GM18519 (cell line): ENCODE measurements around the gene EXOC3L1.

Experiments used
- ATAC-seq: cut with Tn5 transposase; IDR thresholded peaks from one replicate; pipeline ENCODE4 v1.9.1; 2021; ENCODE audit warnings: mild to moderate bottlenecking, moderate library complexity; ENCODE audit not compliant: unreplicated experiment, low FRiP score

The EXOC3L1 gene

DNA sequence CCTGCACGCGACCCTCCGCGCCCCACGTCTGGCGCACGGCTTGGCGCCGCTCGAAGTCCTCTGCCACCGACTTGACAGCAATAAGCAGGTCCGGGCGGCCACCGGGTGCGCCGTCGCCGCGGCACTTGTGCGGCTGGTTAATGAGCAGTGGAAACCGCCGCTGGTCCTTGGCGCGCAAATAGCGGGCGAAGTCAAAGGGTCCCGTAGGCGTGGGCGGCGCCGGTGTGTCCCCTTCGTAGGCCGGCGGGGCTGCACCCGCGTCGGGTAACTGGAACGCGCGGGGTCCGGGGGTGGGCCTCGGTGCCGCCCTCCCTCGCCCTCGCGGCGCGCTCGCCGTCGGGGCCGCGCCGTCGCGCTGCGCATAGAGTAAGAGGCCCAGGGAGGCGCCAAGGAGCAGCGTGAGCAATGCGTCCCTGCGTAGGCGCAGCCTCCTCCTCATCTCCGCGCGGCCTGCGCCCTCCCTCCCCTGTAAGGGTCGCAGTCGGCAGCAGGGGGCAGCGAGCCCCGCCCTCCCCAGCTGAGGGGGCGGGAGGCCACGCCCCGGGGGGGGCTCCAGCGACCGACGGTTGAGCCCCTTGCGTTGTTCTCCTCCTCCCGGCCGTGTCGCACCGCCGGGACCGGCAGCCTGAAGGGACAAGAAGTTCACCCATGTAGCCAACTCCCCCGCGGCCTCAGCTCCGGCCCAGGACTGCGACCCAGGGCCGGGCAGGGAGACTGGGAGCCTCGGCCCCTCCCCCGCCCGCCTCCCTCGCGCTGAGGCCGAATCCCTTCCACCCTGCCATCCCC, 39.7 kb downstream of the EXOC3L1 start:
- no peak for ATAC-seq

- no peak for ATAC-seq
These were observed 40.5 kb downstream of the EXOC3L1 start for GRCh38 chr16:67149276-67150046.

- ATAC-seq, result no peak
These were observed 41.2 kb downstream of the EXOC3L1 start for GRCh38 chr16:67148656-67149275.

- no peak for ATAC-seq
These were observed 41.7 kb downstream of the EXOC3L1 start for GRCh38 chr16:67148221-67148620.

DNA sequence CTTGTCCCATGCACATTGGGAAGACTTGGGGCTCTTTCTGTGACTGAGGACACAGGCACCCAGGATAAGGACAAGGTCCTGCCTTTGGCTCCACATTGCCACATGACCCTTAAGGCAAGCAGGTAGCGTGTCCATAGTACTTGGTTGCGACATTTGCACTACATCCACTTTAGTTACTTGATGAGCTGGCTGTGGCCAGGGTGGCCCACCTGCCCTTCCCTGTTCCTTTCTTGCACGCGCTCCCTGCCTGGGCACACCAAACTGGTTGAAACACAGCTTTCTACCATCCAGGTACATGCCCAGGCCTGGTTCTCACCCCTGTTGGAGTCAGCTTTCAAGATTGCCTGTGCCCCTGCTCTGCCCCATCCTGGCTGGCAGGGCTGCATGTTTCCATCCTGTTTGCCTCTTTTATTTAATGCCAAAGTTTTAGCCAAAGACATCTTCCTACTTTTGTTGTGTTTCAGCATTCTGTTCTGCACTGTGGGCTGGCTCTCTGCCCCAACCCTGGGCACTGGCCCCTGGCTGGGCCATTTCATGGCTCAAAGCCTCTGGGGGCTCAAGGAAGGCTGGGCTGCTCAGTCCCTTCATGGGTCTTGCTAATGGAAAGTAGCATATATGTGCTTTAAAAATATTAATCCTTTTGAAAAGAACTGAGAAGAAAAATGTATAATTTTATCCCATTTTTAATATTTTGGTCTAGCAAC, 42.3 kb downstream of the EXOC3L1 start:
- ATAC-seq, result no peak

GRCh38 chr16:67146523-67147357, 43.2 kb downstream of the EXOC3L1 start:
- no peak for ATAC-seq

DNA sequence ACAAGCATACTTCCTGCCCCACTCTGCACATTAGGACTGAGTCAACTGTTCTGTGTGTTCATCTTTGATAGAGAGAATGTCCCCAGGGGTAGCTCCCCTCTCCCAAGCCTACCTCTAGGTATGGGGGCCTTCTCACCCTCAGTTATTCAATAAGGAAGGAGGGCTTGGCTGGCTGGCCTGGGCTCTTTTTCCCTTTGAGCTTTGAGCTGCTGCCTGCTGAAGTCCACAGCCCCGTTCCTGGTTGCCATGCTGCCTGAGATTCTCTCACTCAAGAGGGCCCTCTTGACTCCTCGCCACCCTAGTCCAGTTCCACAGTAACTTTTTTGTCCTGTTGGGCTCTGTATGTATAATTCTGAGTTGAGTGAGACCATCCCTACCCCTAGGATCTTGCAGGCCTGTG, 44.2 kb downstream of the EXOC3L1 start:
- ATAC-seq, result no peak

- ATAC-seq, result no peak
These were observed 45.0 kb downstream of the EXOC3L1 start for GRCh38 chr16:67144943-67145342.

DNA sequence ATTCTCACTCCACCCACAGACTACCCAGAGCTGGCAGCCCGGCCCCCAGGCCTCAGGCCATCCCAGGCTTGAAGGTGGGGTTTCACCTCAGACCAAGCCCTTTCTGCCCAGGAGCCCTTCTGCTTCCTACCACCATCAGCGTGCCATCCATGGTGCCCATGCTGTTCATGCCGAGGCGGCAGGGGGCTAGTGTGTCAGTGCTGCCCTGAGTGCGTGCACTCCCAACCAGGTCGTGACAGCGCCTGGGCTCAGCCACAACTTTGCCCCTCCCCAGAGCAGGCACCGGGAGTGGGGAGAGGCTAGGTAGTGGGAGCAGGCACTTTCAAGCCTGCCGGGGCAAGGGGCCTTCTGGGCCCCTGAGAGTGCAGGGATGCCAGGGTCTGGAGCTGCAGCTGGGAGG, 47.6 kb downstream of the EXOC3L1 start:
- ATAC-seq, result no peak

DNA sequence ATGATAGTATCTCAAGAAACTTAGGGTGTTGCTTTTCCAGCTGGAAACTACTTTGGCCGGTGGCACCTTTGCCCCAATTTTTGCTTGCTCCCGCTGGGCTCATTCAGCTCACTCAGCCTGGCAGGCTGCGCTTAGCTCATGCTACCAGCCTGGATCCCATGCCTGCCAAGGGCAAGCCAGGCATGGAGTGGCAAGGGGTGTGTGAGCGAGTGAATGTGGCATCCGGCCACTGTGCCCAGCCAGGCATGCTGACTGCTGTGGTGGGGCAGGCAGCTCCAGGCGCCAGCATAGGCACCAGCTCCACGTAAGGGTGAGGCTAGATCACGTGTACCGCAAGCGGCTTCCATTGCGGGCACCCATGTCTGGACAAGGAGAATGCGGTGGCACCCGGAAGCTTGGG, 48.5 kb downstream of the EXOC3L1 start:
- ATAC-seq, result no peak

- ATAC-seq, result no peak
These were observed 52.3 kb downstream of the EXOC3L1 start for GRCh38 chr16:67137605-67138004.
